ENCODE measurements around the gene NOSTRIN.
"Not testable (repeated sequence)": the region's sequence is repeated elsewhere in the genome, so short reads cannot be mapped to it uniquely, and the experiment has no call there.

The NOSTRIN gene

GRCh38 chr2:168790226-168790902, 12.1 kb upstream of the NOSTRIN start:
- DNase-seq = no peak

GRCh38 chr2:168791140-168791539, 11.3 kb upstream of the NOSTRIN start:
- DNase-seq = not testable (repeated sequence)

DNA sequence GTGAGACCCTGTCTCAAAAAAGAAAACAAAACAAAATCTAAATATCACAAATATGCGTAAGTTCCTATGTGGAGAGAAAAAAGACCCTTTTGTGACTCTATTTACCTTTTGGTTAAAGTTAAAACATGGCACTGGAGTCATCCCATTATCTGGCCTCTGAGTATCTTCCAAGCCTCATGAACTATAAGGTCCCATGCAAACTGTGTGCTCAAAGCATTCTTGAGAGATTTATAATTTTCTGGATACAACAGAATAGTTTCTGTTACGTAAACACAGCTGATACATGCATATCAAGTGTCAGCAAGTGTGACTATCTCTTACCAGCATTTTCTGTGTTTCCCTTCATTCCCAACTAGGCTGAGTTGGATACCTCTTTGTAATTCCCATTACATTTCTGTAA, 8.8 kb upstream of the NOSTRIN start:
- DNase-seq = no peak

- DNase-seq = no peak
These were observed 7.5 kb upstream of the NOSTRIN start for GRCh38 chr2:168794968-168795367.

GRCh38 chr2:168796090-168796577, 6.3 kb upstream of the NOSTRIN start:
- DNase-seq = no peak

DNA sequence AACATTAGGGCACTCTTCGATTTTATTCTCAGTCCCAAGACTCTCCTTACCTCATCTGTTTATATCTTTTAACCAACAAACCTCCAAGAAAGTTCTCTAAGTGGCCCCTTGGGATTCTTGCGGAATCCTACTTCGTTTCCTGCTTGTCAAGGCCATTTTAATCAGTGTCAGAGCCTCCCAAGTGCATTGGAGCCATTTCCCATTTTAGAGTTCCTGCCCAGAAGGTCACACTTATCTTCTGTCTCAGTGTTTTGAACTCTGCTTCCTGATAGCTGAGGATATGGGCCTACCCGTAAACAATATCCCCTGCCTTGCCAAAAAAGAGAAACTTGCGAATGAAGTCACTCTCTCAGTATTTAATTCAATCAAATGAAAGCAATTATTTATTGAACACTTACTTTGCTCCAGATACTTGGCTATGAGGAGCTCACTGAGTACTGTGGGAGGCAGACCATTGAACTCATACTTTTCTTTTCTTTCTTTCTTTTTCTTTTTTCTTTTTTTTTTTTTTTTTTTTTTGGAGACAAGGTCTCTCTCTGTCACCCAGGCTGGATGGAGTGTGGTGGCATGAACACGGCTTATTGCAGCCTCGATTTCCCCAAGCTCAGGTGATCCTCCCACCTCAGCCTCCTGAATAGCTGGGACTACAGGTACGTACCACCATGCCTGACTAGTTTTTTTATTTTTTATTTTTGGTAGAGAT, 5.7 kb upstream of the NOSTRIN start:
- DNase-seq = no peak

DNA sequence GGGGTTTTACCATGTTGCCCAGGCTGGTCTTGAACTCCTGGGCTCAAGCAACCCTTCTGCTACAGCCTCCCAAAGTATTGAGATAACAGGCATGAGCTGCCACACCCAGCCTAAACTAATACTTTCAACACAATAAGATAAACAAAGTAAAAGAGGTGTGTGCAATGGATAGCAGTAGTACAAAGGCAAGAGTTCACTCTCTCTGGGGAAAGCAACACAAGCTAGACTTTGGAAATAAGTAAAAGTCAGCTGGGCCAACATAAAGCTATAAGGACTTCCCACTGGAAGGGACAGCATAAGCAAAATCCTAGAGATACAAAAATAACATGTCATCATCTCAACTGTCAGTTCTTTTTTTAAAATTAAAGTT, 5.2 kb upstream of the NOSTRIN start:
- DNase-seq = no peak

DNA sequence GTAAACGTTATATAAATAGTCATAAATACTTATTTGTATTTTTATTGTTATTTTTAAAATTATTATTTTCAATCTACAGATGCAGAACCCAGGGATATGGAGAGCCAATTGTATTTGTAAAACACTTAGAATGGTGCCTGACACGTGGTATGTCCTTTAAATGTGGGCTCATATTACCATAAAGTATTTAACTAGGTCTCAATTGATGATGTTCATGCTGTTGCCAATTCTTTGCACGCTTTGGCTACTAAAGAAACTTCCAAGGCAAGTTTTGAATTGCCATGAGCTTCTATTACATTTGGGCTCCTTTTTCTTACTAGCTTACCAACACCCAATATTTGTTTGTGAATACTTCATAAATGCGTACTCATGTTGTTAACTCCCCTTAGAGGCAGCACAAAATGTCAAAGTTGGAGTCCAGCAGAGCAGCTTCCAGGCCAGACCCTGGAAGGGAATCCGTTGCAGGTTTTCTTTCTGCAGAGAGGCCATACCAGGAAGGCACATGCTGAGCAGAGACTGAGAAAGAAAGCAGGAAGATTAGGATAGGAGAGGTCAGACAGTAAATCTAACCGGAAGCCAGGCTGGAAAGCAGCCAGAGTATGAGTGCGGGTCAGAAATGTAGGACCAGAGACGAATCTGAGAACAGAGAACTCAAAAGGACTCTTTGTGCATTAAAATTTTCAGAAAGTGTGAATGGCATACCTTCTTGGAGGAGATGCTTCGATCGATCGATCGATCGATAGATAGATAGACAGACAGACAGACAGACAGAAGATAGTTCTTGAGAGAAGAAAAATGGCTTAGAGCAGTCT, 4.2 kb upstream of the NOSTRIN start:
- no peak for DNase-seq

- no peak for DNase-seq
These were observed 3.5 kb upstream of the NOSTRIN start for GRCh38 chr2:168798888-168799410.

- DNase-seq = no peak
These were observed 966 bp upstream of the NOSTRIN start for GRCh38 chr2:168801471-168801870.

GRCh38 chr2:168802859-168803725, 655 bp downstream of the NOSTRIN start:
- no peak for DNase-seq

- no peak for DNase-seq
These were observed 1.8 kb downstream of the NOSTRIN start for GRCh38 chr2:168804214-168804613.

DNA sequence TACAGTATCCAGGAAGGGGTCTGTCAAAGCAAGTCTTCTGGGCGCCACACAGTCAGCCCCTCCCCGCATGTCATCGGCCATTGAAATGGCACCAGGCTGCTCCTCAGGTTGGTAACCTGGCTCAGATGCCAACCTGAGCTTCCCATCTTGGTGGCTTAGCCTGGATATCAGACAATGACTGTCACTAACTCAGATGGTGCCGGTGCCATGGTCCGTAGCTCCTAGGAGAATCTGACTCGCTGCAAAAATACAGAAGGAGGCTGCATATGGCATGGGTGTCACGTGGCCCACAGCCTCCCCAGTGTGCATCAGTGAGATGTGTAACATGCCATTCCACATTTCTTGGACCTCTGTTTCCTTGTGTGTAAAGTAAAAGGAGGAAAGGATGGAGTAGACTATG, 3.2 kb downstream of the NOSTRIN start:
- no peak for DNase-seq

GRCh38 chr2:168809537-168809936, 7.1 kb downstream of the NOSTRIN start:
- no peak for DNase-seq

- DNase-seq = no peak
These were observed 7.8 kb downstream of the NOSTRIN start for GRCh38 chr2:168810235-168810634.

DNA sequence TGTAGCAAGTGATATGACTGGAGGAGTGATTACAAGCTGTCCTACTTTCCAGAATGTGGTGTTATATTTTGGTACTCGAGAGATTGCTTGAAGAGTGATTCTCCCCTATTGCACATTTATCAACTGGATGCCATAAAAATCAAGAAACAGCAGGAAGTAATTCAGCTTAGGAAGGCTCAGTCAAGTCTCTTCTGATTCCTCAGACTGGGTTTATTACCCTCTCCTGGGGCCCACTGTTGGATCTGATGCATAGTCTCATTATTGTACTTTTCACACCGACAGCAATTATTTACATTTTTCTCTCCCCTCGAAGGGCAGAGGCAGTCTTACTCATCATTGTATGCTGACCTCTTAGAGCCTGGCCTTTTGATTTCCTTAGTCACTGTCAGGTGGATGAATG, 9.3 kb downstream of the NOSTRIN start:
- DNase-seq = no peak

- no peak for DNase-seq
These were observed 11.6 kb downstream of the NOSTRIN start for GRCh38 chr2:168814046-168814445.

DNA sequence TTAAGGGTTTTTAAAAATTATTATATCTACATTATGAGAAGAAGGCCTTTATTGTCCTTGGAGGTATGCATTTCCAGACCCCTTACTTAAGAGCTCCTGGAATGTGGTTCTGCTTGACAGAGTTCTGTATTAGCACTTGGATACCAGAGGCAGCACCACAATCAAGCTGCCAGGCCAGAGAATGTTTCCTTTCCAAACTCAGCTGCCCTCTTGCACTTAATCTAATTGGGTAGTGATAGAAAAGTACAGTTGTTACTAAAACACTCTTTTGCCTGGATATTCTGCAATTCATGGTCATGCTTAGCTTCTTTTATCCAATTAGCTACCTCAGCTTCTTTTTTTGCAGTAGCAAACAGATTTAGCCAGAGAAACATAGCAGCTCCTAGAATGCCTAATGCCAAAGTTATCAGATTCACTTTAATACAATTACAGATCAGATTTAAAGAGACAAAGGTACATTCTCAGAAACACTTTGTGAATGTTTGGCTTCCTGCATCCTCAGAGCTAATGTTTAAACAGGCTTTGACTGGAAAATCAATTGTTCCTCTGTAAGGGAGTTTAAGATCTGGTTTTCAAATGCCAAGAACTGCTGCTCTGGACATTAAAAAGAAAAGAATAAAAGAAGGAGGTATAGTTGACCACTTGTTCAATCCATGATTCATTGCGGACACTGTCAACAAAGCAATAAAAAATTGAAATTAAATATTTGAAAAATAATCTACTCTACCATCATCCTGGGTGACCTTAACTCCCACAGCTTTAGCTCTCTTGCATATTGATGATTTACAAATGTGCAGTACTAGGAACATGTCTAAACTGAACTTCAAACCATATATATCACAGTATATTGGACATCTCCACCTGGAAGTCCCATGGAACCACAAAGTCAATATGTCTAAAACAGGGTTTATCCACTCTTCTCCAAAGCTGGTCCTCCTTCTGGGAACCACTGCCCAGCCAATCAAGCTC, 12.8 kb downstream of the NOSTRIN start:
- DNase-seq = no peak

- no peak for DNase-seq
These were observed 13.9 kb downstream of the NOSTRIN start for GRCh38 chr2:168816369-168816768.

- no peak for DNase-seq
These were observed 16.7 kb downstream of the NOSTRIN start for GRCh38 chr2:168819050-168819715.
